ENCODE measurements around the gene ZNF440.
"Not testable (repeated sequence)": the region's sequence is repeated elsewhere in the genome, so short reads cannot be mapped to it uniquely, and the experiment has no call there.

ZNF440 gene

DNA sequence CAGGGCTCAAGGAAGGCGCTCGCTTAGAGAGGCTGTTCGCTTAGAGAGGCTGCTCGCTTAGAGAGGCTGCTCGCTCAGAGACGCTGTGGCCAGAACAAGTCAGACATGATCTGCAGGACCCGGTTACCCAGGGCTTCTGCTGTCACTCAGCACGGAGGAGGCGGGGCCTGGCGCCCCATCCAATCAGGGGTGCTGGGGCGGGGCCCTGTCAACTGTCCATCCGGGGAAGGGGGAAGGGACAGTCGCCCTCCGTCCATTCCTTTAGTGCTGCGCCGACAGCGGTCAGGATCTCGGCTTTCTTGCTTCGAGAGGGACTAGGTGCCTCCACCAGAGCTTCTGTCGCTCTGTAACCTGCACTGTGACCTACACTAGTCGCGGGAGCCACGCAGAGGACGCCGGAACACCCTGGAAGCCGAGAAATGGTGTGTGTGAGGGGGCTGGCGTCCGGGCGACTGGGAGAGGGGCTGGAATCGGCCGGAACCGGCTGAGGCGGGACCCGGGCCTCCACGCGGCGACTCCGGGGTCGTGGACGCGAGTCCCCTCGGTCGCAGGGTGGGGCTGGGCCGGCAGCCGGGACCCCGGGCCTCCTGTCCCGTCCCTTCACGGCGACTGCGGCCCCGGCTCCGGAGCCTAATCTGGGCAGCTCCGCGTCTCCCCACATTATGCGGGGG is at the start of gene ZNF440:
Gene ZNF440 (plus strand): TSS at position 245 of the 671 bp plus-strand sequence. CDS start 175 bp downstream, at position 420.
- DNase-seq (ENCODE audit: low spot score) = peak; percentile 95

GRCh38 chr19:11766597-11767591 is 47.2 kb upstream of the ZNF440 start, which contains the start of gene ZNF441:
Gene ZNF441 (plus strand): TSS chr19:11767000. CDS start chr19:11767194, 194 bp downstream.
- DNase-seq (ENCODE audit: low spot score) = peak; percentile 93

GRCh38 chr19:11767633-11768133 is 46.4 kb upstream of the ZNF440 start:
- DNase-seq (ENCODE audit: low spot score) = peak; percentile 11

GRCh38 chr19:11769995-11770394 is 44.1 kb upstream of the ZNF440 start:
- DNase-seq (ENCODE audit: low spot score) = no peak

GRCh38 chr19:11771520-11771919 is 42.6 kb upstream of the ZNF440 start:
- DNase-seq (ENCODE audit: low spot score) = not testable (repeated sequence)

DNA sequence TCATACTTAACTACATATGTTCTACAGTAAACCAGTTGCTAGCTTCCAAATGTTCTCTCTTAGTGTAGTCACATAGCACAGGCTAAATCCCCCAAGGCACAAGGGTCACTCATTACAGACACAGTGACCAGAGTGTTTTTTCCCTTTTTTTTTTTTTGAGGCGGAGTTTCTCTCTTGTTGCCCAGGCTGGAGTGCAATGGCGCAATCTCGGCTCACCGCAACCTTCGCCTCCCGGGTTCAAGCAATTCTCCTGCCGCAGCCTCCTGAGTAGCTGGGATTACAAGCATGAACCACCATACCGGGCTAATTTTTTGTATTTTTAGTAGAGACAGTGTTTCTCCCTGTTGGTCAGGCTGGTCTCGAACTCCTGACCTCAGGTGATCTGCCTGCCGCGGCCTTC is 37.4 kb upstream of the ZNF440 start:
- DNase-seq (ENCODE audit: low spot score) = not testable (repeated sequence)

DNA sequence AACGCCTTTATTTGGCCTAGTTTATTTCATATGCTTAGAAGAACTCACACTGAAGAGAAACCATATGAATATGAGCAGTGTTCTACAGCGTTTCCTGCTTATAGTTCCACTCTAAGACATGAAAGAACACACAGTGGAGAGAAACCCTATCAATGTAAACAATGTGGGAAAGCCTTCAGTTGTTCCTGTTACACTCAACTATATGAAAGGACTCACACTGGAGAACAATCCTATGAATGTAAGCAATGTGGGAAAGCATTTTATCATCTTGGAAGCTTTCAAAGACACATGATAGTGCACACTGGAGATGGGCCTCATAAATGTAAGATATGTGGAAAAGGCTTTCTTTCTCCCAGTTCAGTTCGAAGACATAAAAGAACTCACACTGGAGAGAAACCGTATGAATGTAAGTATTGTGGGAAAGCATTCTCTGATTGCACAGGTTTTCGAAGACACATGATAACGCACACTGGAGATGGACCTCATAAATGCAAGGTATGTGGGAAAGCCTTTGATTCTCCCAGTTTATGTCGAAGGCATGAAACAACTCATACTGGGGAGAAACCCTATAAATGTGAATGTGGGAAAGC is 33.5 kb upstream of the ZNF440 start:
- DNase-seq (ENCODE audit: low spot score) = no peak

DNA sequence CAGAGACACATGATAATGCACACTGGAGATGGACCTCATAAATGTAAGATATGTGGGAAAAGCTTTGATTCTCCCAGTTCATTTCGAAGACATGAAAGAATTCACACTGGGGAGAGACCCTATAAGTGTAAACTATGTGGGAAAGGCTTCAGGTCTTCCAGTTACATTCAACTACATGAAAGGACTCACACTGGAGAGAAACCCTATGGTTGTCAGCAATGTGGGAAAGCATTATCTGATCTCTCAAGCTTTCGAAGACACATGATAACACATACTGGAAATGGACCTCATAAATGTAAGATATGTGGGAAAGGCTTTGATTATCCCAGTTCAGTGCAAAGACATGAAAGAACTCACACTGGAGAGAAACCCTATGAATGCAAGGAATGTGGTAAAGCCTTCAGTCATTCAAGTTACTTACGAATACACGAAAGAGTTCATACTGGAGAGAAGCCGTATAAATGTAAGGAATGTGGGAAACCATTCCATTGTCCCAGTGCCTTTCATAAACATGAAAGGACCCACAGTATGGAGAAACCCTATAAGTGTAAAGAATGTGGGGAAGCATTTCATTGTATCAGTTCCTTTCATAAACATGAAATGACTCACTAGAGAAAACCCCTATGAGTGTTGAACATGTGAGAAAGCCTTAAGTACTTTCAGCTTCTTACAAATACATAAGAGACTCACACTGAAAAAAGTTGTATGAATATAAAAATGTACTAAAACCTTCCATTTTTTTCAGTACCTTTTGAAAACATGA is 32.6 kb upstream of the ZNF440 start:
- no peak for DNase-seq (ENCODE audit: low spot score)

GRCh38 chr19:11783767-11784166 is 30.3 kb upstream of the ZNF440 start:
- no peak for DNase-seq (ENCODE audit: low spot score)

- DNase-seq (ENCODE audit: low spot score) = no peak
Measured at GRCh38 chr19:11784356-11784755, 29.7 kb upstream of the ZNF440 start.

GRCh38 chr19:11787536-11787935 is 26.5 kb upstream of the ZNF440 start:
- no peak for DNase-seq (ENCODE audit: low spot score)

DNA sequence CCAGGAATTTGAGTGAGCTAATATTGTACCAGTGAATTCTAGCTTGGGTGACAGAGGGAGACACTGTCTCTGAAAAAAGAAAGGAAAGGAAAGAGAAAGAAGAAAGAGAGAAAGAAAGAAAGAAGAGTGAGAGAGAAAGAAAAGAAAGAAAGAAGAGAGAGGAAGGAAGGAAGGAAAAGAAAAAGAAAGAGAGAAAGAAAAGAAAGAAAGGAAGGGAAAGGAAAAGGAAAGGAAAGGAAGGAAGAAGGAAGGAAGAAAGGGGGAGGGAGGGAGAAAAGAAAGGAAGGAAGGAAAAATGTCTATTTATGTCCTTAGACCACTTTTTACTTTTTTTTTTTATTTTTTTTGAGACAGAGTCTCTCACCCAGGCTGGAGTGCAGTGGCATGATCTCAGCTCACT is 21.1 kb upstream of the ZNF440 start:
- DNase-seq (ENCODE audit: low spot score) = no peak

- peak; percentile 85 for DNase-seq (ENCODE audit: low spot score)
Measured at GRCh38 chr19:11797491-11797890, 16.6 kb upstream of the ZNF440 start.

GRCh38 chr19:11798391-11799330 is 15.4 kb upstream of the ZNF440 start, which contains the start of gene ZNF491:
Gene ZNF491 (plus strand): TSS chr19:11798523. CDS start chr19:11805954, 7,431 bp downstream.
- peak; percentile 98 for DNase-seq (ENCODE audit: low spot score)

GRCh38 chr19:11806354-11807098 is 7.5 kb upstream of the ZNF440 start:
- DNase-seq (ENCODE audit: low spot score) = no peak

- no peak for DNase-seq (ENCODE audit: low spot score)
Measured at GRCh38 chr19:11807099-11807380, 7.0 kb upstream of the ZNF440 start.

DNA sequence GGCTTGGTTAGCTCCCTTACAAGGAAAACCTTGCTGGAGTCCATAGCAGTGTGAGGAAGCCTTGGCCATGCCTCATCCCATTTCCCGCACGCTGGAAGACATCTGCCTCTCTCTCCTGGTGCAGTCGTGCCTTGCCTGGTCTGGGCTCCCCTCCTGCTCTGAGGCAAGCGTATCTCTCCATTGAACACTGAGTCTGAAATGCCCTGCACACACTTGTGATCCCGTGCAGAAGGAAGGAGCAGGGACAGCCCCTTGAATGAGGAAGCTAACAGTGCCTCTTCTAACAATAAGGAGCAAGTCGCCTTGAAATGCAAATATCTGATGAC is 407 bp upstream of the ZNF440 start:
- no peak for DNase-seq (ENCODE audit: low spot score)

DNA sequence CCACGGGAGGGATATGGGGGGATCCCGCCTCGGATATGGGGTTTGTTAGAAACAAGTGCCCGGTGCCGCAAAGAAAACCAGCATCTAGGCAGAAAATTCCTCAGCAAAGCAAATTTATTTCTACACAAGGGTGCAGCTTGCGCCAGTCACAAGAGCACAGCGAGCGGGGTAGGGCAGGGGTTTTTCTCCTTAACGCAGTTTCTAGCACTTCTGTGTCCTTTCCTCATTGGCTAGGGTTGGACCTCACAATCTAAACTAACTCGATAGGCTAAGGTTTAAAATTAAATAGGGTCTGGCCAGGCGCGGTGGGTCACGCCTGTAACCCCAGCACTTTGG is 595 bp downstream of the ZNF440 start:
- no peak for DNase-seq (ENCODE audit: low spot score)

GRCh38 chr19:11821474-11822109 is 7.5 kb downstream of the ZNF440 start:
- no peak for DNase-seq (ENCODE audit: low spot score)
